Ectodermal cell (in vitro differentiated cells): Measurements from ENCODE around the gene E2F7.

Source experiments
- H3K27ac ChIP-seq: 2 replicates; pipeline ENCODE4 v1.7.0; 2013; ENCODE audit warnings: mild to moderate bottlenecking, low read depth, low read length; ENCODE audit not compliant: insufficient read depth, poor library complexity, severe bottlenecking
- H3K27me3 ChIP-seq: 2 replicates; pipeline ENCODE4 v1.7.0; 2013; ENCODE audit warnings: mild to moderate bottlenecking, low read length; ENCODE audit not compliant: insufficient read depth, control insufficient read depth, poor library complexity, severe bottlenecking
- H3K36me3 ChIP-seq: one replicate; pipeline ENCODE4 v1.7.0; 2013; ENCODE audit warnings: low read length; ENCODE audit not compliant: control insufficient read depth, insufficient read depth
- H3K4me1 ChIP-seq: one replicate; pipeline ENCODE4 v1.7.0; 2013; ENCODE audit warnings: low read length; ENCODE audit not compliant: control insufficient read depth, insufficient read depth
- H3K4me3 ChIP-seq: 2 replicates; pipeline ENCODE4 v1.7.0; 2013; ENCODE audit warnings: low read depth, low read length, control low read depth; ENCODE audit not compliant: insufficient read depth
- H3K9me3 ChIP-seq: 2 replicates; pipeline ENCODE4 v1.7.0; 2013; ENCODE audit warnings: mild to moderate bottlenecking, low read length, moderate library complexity; ENCODE audit not compliant: control insufficient read depth
- WGBS, 2 experiments: methylation state at CpG; one replicate each; pipeline ENCODE4 v1.1.7; 2013; ENCODE audit warnings: missing lambda C conversion rate in 2 of 2; 5-methylcytosine and 5-hydroxymethylcytosine counted together

The E2F7 gene

DNA sequence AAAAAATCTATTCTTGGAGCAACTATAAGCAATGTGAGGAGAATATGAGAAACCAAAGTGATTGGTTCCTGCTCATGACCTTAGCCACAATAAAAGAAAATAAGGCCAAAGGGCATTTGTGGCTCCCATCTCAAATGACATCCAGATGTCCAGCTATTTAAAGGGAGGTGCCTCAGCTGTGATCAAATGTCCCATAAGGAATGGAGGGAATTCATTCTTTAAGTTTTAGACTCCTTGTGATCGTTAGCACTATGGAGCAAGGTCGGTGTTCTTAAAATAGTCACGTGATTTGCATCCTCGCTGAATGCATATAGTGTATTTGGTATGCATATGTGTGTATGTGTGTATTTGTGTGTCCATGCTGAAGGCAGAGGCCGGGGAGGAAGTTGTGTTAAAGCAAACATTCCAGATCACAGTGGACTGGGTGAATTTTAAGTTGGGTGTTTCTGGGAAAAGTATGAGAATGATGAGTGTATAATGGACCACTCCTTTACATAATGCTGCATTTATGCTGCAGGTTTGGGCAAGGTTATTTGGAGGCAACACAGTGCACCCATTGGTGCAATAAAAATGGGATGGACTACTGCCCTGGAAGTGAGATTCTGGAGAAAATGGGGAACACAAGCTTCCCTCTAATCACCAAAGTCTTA is 5.6 kb upstream of the E2F7 start:
- H3K27ac ChIP-seq, result no peak overlapping the region
- no peaks in the 10 kb centered on the region for H3K27me3 ChIP-seq
- peaks cover 4% of the 10 kb centered on the region for H3K4me1 ChIP-seq
- no peak overlapping the region for H3K4me3 ChIP-seq
- no peaks in the 10 kb centered on the region for H3K36me3 ChIP-seq
- 93 to 95% methylated on average over 5 of the region's 5 CpGs for WGBS, 2 experiments
- H3K9me3 ChIP-seq, result no peaks in the 10 kb centered on the region

GRCh38 chr12:77070382-77070781 is 5.0 kb upstream of the E2F7 start:
- H3K4me3 ChIP-seq, result no peak overlapping the region
- H3K4me1 ChIP-seq, result peaks cover 4% of the 10 kb centered on the region
- H3K9me3 ChIP-seq, result no peaks in the 10 kb centered on the region
- H3K36me3 ChIP-seq, result no peaks in the 10 kb centered on the region
- WGBS, 2 experiments, result 93% methylated on average over 3 of the region's 3 CpGs
- no peak overlapping the region for H3K27ac ChIP-seq
- H3K27me3 ChIP-seq, result no peaks in the 10 kb centered on the region

DNA sequence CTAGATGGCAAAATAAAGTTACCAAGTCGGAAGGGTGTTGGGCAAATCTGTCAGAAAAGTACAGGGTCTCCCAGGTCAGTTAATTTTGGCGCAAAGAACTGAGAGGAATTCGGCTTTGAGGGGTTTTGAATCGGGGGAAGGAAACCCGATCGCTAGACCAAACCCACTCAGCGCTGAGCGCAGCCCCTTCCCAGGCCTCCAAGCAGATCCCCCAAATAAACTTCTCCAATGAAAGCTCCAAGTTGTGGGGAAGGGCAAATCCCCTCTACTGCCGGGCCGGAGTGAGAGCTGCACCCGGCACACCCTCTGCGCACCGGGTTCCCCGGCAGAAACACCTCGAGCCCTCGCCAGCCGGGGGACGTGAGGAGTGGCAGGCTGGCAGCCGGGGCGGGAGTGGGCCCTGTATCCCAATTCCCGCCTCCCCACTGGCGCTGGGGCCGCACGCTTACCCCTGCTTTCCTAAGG is 441 bp downstream of the E2F7 start:
- peak overlapping the region; percentile 74 for H3K4me3 ChIP-seq
- 0% methylated on average over 24 of the region's 24 CpGs for WGBS, 2 experiments
- H3K9me3 ChIP-seq, result no peaks in the 10 kb centered on the region
- H3K27ac ChIP-seq, result peak overlapping the region; percentile 76
- no peaks in the 10 kb centered on the region for H3K27me3 ChIP-seq
- peaks cover 5% of the 10 kb centered on the region for H3K36me3 ChIP-seq
- H3K4me1 ChIP-seq, result peaks cover 24% of the 10 kb centered on the region

GRCh38 chr12:77062846-77063461 is 2.4 kb downstream of the E2F7 start:
- WGBS, 2 experiments, result 95 to 96% methylated on average over 12 of the region's 12 CpGs
- H3K4me1 ChIP-seq, result peaks cover 24% of the 10 kb centered on the region
- peak overlapping the region; percentile 74 for H3K4me3 ChIP-seq
- H3K27me3 ChIP-seq, result no peaks in the 10 kb centered on the region
- H3K9me3 ChIP-seq, result no peaks in the 10 kb centered on the region
- peaks cover 5% of the 10 kb centered on the region for H3K36me3 ChIP-seq
- H3K27ac ChIP-seq, result no peak overlapping the region

DNA sequence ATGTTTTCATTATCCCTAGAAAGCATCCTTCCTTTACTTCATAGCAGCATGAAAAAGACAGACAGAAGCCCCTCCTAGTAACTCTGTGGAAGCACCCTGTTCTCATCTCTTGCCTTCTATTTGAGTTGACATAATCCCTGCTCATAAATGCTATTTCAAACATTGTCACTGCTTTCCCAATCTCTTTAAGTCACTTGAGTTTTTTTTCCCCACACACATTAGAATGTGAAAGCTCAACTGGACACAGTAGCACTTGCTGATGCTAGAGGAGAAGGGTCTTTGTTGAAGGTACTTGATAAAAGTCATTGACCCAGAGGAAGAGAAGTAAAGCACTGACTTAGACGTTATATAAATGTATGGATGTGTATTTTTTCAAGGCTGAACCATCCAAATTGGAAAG is 3.0 kb downstream of the E2F7 start:
- H3K27me3 ChIP-seq, result no peaks in the 10 kb centered on the region
- no peak overlapping the region for H3K27ac ChIP-seq
- no peak overlapping the region for H3K4me3 ChIP-seq
- peaks cover 24% of the 10 kb centered on the region for H3K4me1 ChIP-seq
- peaks cover 5% of the 10 kb centered on the region for H3K36me3 ChIP-seq
- no peaks in the 10 kb centered on the region for H3K9me3 ChIP-seq
- 88 to 91% methylated on average over 1 of the region's 1 CpG for WGBS, 2 experiments

- H3K36me3 ChIP-seq, result peaks cover 5% of the 10 kb centered on the region
- H3K9me3 ChIP-seq, result no peaks in the 10 kb centered on the region
- no peaks in the 10 kb centered on the region for H3K27me3 ChIP-seq
- 94% methylated on average over 5 of the region's 5 CpGs for WGBS, 2 experiments
- no peak overlapping the region for H3K4me3 ChIP-seq
- H3K4me1 ChIP-seq, result peaks cover 20% of the 10 kb centered on the region
- no peak overlapping the region for H3K27ac ChIP-seq
These were observed 4.5 kb downstream of the E2F7 start for GRCh38 chr12:77060883-77061240.

DNA sequence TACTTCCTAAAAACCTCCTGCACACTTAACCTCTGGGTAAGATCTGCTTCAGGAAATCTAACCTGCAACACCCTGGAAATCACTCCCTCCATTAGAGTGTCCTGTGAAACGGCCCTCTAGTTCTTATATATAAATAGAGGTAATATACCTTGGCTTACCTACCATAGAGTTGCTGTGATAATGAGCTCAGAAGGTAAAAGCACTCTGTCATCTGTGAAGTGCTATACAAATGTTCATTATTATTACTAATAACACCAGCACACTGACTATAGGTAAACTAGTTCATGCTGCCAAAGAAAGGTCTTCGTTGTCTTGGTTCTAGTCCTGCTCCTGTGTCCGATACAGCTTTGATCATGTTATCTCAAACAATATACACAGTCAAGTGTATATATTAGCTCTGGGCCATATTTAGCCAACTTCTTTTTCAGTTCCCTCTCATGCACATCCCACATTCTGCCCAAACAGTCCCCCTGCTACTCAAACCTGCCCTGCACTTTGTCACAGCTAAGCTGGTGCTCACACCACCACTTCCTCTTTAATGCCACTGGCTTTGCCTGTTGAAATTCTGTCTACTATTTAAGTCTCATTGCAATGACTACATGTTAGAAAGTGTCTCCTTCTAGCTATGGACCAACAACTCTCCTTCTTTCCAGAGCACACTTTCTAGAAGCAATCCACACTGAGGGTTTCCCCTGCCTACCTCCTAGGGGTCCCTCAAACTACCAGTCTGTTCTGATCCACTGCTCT is 5.1 kb downstream of the E2F7 start:
- no peaks in the 10 kb centered on the region for H3K27me3 ChIP-seq
- H3K36me3 ChIP-seq, result peaks cover 5% of the 10 kb centered on the region
- 95 to 100% methylated on average over 2 of the region's 3 CpGs for WGBS, 2 experiments
- H3K9me3 ChIP-seq, result no peaks in the 10 kb centered on the region
- no peak overlapping the region for H3K27ac ChIP-seq
- H3K4me1 ChIP-seq, result peaks cover 20% of the 10 kb centered on the region
- H3K4me3 ChIP-seq, result no peak overlapping the region

DNA sequence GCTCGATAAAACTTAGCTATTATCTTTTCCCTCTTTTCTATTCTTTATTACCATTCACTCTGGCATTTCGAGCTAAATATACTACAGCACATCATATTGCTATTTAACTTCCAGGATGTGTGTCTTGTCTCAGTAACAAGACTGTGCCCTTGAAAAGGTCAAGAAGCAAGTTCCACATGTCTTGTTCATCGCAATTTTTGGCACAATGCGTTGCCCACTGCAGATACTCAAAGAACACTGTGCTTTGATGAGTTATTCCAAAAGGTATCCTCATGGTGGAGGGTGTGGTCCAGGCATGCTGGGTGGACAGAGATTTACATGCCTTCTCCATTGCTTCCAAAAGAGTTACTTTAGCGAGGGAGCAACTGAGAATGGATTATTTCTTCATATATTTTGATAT is 6.6 kb downstream of the E2F7 start:
- no peak overlapping the region for H3K4me3 ChIP-seq
- peaks cover 18% of the 10 kb centered on the region for H3K4me1 ChIP-seq
- H3K9me3 ChIP-seq, result no peaks in the 10 kb centered on the region
- WGBS, 2 experiments, result 95 to 99% methylated on average over 4 to 5 of the region's 5 CpGs
- H3K36me3 ChIP-seq, result peaks cover 11% of the 10 kb centered on the region
- no peak overlapping the region for H3K27ac ChIP-seq
- no peaks in the 10 kb centered on the region for H3K27me3 ChIP-seq

DNA sequence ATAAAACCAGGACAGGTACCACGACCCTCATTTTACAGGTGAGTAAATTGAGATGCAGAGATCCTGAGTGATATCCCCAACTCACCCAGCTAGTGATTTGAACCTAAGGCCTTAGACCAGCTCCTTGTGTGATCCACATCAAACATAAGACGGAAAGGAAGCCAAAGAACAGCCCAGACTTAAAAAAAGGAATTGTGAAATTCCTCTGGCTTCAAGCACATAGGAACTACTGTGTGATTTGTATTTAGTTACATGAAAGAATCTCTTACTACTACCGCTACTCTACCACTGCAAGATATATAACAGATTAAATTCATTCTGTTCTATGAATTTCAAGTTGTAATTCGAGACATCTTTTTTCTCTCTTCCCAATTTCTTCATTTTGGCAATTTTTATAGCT is 10.5 kb downstream of the E2F7 start:
- no peaks in the 10 kb centered on the region for H3K9me3 ChIP-seq
- WGBS, 2 experiments, result 96 to 100% methylated on average over 2 to 3 of the region's 4 CpGs
- H3K27ac ChIP-seq, result no peak overlapping the region
- no peak overlapping the region for H3K4me3 ChIP-seq
- H3K4me1 ChIP-seq, result no peaks in the 10 kb centered on the region
- H3K27me3 ChIP-seq, result no peaks in the 10 kb centered on the region
- H3K36me3 ChIP-seq, result peaks cover 10% of the 10 kb centered on the region

GRCh38 chr12:77053259-77053658 is 12.1 kb downstream of the E2F7 start:
- Histone ChIP-seq H3K4me3 (no peak overlapping the region), H3K27me3 (no peaks in the 10 kb centered on the region), H3K4me1 (no peaks in the 10 kb centered on the region), H3K27ac (no peak overlapping the region), H3K36me3 (peaks cover 18% of the 10 kb centered on the region), H3K9me3 (no peaks in the 10 kb centered on the region)
- WGBS, 2 experiments, result 100% methylated on average over 1 of the region's 1 CpG; no CpG with 5 or more reads in 1 of the 2 experiments
